SU-DHL-6 (cell line): ENCODE results near the gene EEF1AKMT4.

Source experiments
- H2AFZ ChIP-seq: fragments of 200-600 bp; sonication (generic); 2 replicates; pipeline ENCODE4 v1.6.1; 2014; ENCODE audit warnings: low read depth, mild to moderate bottlenecking, moderate library complexity, mixed read lengths, antibody characterized with exemption, low read length; ENCODE audit not compliant: severe bottlenecking
- H3F3A ChIP-seq: fragments of 200-600 bp; shearing (Covaris generic); 2 replicates; pipeline ENCODE4 v1.6.0; 2016; ENCODE audit warnings: antibody characterized with exemption, mild to moderate bottlenecking; ENCODE audit not compliant: insufficient read depth
- H3K27ac ChIP-seq: fragments of 200-600 bp; sonication (generic); 2 replicates; pipeline ENCODE4 v1.5.1; 2016; ENCODE audit warnings: low read depth, mild to moderate bottlenecking, low read length, moderate library complexity, mixed read lengths
- H3K27me3 ChIP-seq: fragments of 200-600 bp; sonication (generic), shearing (Covaris generic); 2 replicates; pipeline ENCODE4 v1.6.0; 2014; ENCODE audit warnings: mild to moderate bottlenecking, low read length
- H3K36me3 ChIP-seq: fragments of 200-600 bp; sonication (generic); 2 replicates; pipeline ENCODE4 v1.6.1; 2014; ENCODE audit warnings: mild to moderate bottlenecking, low read length, mixed read lengths
- H3K4me2 ChIP-seq: fragments of 300-600, 200-600 bp; shearing (Covaris generic), sonication (generic); 2 replicates; pipeline ENCODE4 v1.6.0; 2014; ENCODE audit warnings: low read length, low read depth, mild to moderate bottlenecking; ENCODE audit not compliant: poor library complexity, severe bottlenecking
- H3K4me3 ChIP-seq: fragments of 200-600 bp; sonication (generic); 2 replicates; pipeline ENCODE4 v1.5.1; 2014; ENCODE audit warnings: antibody characterized with exemption, low read length, mild to moderate bottlenecking, mixed read lengths; ENCODE audit not compliant: insufficient read depth, poor library complexity, severe bottlenecking
- H3K79me2 ChIP-seq: fragments of 200-600 bp; sonication (generic); 2 replicates; pipeline ENCODE4 v1.6.1; 2014; ENCODE audit warnings: mild to moderate bottlenecking, low read length, moderate library complexity; ENCODE audit not compliant: insufficient read depth
- H3K9ac ChIP-seq: fragments of 200-600 bp; sonication (generic); 2 replicates; pipeline ENCODE4 v1.7.0; 2014; ENCODE audit warnings: mild to moderate bottlenecking, low read length
- H3K9me2 ChIP-seq: fragments of 200-600 bp; sonication (generic); replicated peaks from 2 replicates; pipeline ENCODE4 v1.6.1; 2014; ENCODE audit warnings: low read length; ENCODE audit not compliant: insufficient read depth
- H3K9me3 ChIP-seq: fragments of 200-600 bp; sonication (generic); 2 replicates; pipeline ENCODE4 v1.6.1; 2014; ENCODE audit warnings: low read length, mixed read lengths; ENCODE audit not compliant: insufficient read depth
- H4K20me1 ChIP-seq: fragments of 200-600 bp; sonication (generic); 2 replicates; pipeline ENCODE4 v1.6.1; 2014; ENCODE audit warnings: low read depth, mild to moderate bottlenecking, antibody characterized with exemption, low read length, moderate library complexity, mixed read lengths
- EZH2phosphoT487 ChIP-seq: fragments of 200-600 bp; sonication (generic), shearing (Covaris generic); conservative IDR thresholded peaks from 2 replicates; pipeline ENCODE4 v1.6.1; 2018; ENCODE audit warnings: mild to moderate bottlenecking, antibody characterized with exemption, low read length, moderate library complexity, mixed read lengths
- TF ChIP-seq, protein P1 (sequence below): fragments of 200-600 bp; sonication (generic); IDR thresholded peaks from one replicate; pipeline ENCODE4 v1.5.1; 2017; ENCODE audit warnings: antibody characterized with exemption, mild to moderate bottlenecking, low read length, moderate library complexity; ENCODE audit not compliant: insufficient read depth, poor library complexity, severe bottlenecking

Gene EEF1AKMT4

DNA sequence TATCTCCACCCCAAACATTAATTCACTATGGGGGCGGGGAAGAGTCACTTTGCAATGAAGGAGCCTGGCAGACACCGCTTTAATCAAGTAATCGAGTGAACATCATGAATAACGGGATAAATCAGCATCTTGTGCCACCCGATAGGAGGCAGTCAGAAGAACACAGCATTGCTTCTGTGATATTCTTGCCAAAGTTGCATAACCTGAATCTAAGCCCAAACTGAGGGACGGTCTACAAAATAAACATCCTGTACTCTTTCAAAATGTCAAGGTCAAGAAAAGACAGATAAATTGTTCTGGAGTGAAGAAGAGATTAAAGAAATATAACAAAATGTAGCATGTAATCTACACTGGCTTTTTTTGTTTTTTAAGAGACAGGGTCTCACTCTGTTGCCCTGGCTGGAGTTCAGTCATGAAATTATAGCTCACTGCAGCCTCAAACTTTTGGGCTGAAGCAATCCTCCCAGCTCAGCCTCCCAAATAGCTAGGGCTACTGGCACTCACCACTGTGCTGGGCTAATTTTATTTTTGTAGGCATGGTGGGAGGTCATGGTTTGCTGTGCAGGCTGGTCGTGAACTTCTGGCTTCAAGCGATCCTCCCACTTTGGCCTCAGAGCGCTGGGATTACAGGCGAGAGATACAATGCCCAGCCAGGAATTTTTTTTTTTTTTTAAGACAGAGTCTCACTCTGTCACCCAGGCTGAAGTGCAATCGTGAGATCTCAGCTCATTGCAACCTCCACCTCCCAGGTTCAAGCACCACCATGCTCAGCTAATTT is 40.1 kb upstream of the EEF1AKMT4 start:
- Histone ChIP-seq H3K27me3 (no peaks in the 10 kb centered on the region), H3F3A (no peaks in the 10 kb centered on the region), H2AFZ (no peak overlapping the region), H4K20me1 (no peaks in the 10 kb centered on the region), H3K9ac (no peak overlapping the region), H3K9me2 (no peaks in the 10 kb centered on the region), H3K9me3 (no peaks in the 10 kb centered on the region), H3K79me2 (no peaks in the 10 kb centered on the region), H3K4me2 (no peak overlapping the region), H3K27ac (no peak overlapping the region), H3K4me3 (no peak overlapping the region), H3K36me3 (no peaks in the 10 kb centered on the region)
- TF ChIP-seq EZH2phosphoT487: no peak
- TF ChIP-seq, protein P1, sequence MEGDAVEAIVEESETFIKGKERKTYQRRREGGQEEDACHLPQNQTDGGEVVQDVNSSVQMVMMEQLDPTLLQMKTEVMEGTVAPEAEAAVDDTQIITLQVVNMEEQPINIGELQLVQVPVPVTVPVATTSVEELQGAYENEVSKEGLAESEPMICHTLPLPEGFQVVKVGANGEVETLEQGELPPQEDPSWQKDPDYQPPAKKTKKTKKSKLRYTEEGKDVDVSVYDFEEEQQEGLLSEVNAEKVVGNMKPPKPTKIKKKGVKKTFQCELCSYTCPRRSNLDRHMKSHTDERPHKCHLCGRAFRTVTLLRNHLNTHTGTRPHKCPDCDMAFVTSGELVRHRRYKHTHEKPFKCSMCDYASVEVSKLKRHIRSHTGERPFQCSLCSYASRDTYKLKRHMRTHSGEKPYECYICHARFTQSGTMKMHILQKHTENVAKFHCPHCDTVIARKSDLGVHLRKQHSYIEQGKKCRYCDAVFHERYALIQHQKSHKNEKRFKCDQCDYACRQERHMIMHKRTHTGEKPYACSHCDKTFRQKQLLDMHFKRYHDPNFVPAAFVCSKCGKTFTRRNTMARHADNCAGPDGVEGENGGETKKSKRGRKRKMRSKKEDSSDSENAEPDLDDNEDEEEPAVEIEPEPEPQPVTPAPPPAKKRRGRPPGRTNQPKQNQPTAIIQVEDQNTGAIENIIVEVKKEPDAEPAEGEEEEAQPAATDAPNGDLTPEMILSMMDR: no peak

DNA sequence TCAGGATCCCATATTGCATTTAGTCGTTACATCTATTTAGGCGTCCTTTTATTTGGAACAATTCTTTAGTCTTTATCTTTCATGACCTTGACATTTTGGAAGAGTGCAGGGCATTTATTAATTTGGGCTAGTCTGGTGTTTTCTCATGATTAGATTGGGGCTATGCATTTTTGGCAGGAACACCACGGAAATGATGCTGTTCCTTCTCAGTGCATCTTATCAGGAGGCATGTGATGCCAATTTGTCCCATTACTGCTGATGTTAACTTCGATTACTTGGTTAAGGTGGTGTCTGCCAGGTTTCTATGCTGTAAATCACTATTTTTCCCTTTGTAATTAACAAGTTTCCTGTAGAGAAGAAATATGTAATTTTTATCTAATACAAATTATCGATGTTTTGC is 38.2 kb upstream of the EEF1AKMT4 start:
- Histone ChIP-seq H4K20me1 (no peaks in the 10 kb centered on the region), H2AFZ (no peak overlapping the region), H3K36me3 (no peaks in the 10 kb centered on the region), H3K9me2 (no peaks in the 10 kb centered on the region), H3K9ac (no peak overlapping the region), H3K27me3 (no peaks in the 10 kb centered on the region), H3K4me3 (no peak overlapping the region), H3K79me2 (no peaks in the 10 kb centered on the region), H3F3A (no peaks in the 10 kb centered on the region), H3K4me2 (no peak overlapping the region), H3K9me3 (no peaks in the 10 kb centered on the region), H3K27ac (no peak overlapping the region)
- TF ChIP-seq EZH2phosphoT487: no peak
- TF ChIP-seq, protein P1: no peak

DNA sequence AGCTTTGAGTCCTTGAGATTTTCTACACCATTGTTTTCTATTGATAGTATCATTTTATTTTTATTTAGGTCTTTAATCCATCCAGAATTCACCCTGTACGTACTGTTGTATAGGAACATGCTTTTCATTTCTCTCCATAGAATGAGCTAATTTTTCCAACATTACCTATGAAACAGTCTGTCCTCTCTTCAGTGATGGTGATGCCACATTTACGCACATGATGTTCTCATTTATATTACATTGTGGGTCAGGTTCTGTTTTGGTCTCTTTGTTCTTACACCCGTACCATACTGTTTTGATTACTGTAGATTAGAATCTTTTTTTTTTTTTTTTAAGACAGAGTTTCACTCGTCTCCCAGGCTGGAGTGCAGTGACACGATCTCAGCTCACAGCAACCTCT is 37.8 kb upstream of the EEF1AKMT4 start:
- H3K27ac ChIP-seq: no peak overlapping the region
- no peak overlapping the region for H2AFZ ChIP-seq
- no peaks in the 10 kb centered on the region for H4K20me1 ChIP-seq
- no peak for TF ChIP-seq EZH2phosphoT487
- TF ChIP-seq, protein P1: no peak
- H3K27me3 ChIP-seq: no peaks in the 10 kb centered on the region
- H3K36me3 ChIP-seq: no peaks in the 10 kb centered on the region
- no peaks in the 10 kb centered on the region for H3K9me2 ChIP-seq
- no peaks in the 10 kb centered on the region for H3K9me3 ChIP-seq
- H3K4me3 ChIP-seq: no peak overlapping the region
- H3K9ac ChIP-seq: no peak overlapping the region
- no peak overlapping the region for H3K4me2 ChIP-seq
- no peaks in the 10 kb centered on the region for H3F3A ChIP-seq
- no peaks in the 10 kb centered on the region for H3K79me2 ChIP-seq
